Activated T-cell treated with anti-CD3 and anti-CD28 coated beads for 1 hour (primary cell): ENCODE data around the gene ACOXL.

ENCODE experiments used
- DNase-seq: peaks from one replicate; pipeline ENCODE4 v3.0.0-alpha.2; 2020; ENCODE audit warnings: low read depth

The ACOXL gene

GRCh38 chr2:110978148-110978547 is 245.8 kb downstream of the ACOXL start:
- no peak for DNase-seq

- no peak for DNase-seq
These were observed 246.5 kb downstream of the ACOXL start for GRCh38 chr2:110978756-110979470.

- no peak for DNase-seq
These were observed 247.3 kb downstream of the ACOXL start for GRCh38 chr2:110979471-110980338.

- no peak for DNase-seq
These were observed 248.1 kb downstream of the ACOXL start for GRCh38 chr2:110980339-110981062.

- no peak for DNase-seq
These were observed 250.8 kb downstream of the ACOXL start for GRCh38 chr2:110983133-110983532.

GRCh38 chr2:110984694-110985490 is 252.5 kb downstream of the ACOXL start:
- DNase-seq, result no peak

- DNase-seq, result no peak
These were observed 258.1 kb downstream of the ACOXL start for GRCh38 chr2:110990440-110990839.

- DNase-seq, result no peak
These were observed 259.5 kb downstream of the ACOXL start for GRCh38 chr2:110991911-110992310.

GRCh38 chr2:110992886-110993285 is 260.5 kb downstream of the ACOXL start:
- DNase-seq, result no peak

GRCh38 chr2:110993557-110994231 is 261.3 kb downstream of the ACOXL start:
- no peak for DNase-seq

GRCh38 chr2:110994250-110994961 is 262.0 kb downstream of the ACOXL start:
- DNase-seq, result no peak

GRCh38 chr2:110995911-110996310 is 263.5 kb downstream of the ACOXL start:
- DNase-seq, result no peak

- no peak for DNase-seq
These were observed 265.1 kb downstream of the ACOXL start for GRCh38 chr2:110997331-110998045.

- DNase-seq, result no peak
These were observed 265.9 kb downstream of the ACOXL start for GRCh38 chr2:110998311-110998710.

GRCh38 chr2:110999626-111000025 is 267.3 kb downstream of the ACOXL start:
- DNase-seq, result no peak

GRCh38 chr2:111005307-111005706 is 272.9 kb downstream of the ACOXL start:
- no peak for DNase-seq

- DNase-seq, result no peak
These were observed 273.4 kb downstream of the ACOXL start for GRCh38 chr2:111005821-111006220.

- no peak for DNase-seq
These were observed 275.6 kb downstream of the ACOXL start for GRCh38 chr2:111007757-111008688.

- DNase-seq, result no peak
These were observed 278.8 kb downstream of the ACOXL start for GRCh38 chr2:111011218-111011617.
